IMR-90 (cell line): ENCODE results near the gene SAMD8. TPM values are rescaled to one million over a fixed set of nuclear protein-coding genes. Genes with fewer than 3 reads are reported as not detected.

Experiments
- ATAC-seq: fragments of 200-7000 bp; cut with Tn5 transposase; 2 replicates; pipeline ENCODE4 v1.9.1; 2020; ENCODE audit warnings: low read depth, mild to moderate bottlenecking, moderate library complexity
- Bru-seq: library from RNA; stranded (reverse); fragments of 400-500 nt; gene quantifications from one replicate; lab custom pipeline; 2021; lab: Mats Ljungman, UMichigan
- BruChase-seq, 2 experiments: library from RNA; stranded (reverse); fragments of 400-500 nt; gene quantifications; one replicate each; lab custom pipeline; 2021; lab: Mats Ljungman, UMichigan
- BruUV-seq: library from RNA; stranded (reverse); fragments of 400-500 nt; replicated peaks from 2 replicates; lab custom pipeline; 2021; lab: Mats Ljungman, UMichigan
- CTCF ChIA-PET: fragments of 300-600 bp; formaldehyde crosslinking; extraction: SDS; loops from one replicate; lab custom pipeline; 2021; ENCODE audit warnings: antibody characterized with exemption; lab: Yijun Ruan, JAX
- POLR2A ChIA-PET: fragments of 300-600 bp; sonication (Branson Sonifier 250); formaldehyde crosslinking; loops from one replicate; lab custom pipeline; 2022; ENCODE audit warnings: antibody characterized with exemption; ENCODE audit not compliant: unreplicated experiment; lab: Charles Lee
- DNase-seq: peaks from one replicate; pipeline ENCODE4 v3.0.0; 2013
- H2AFZ ChIP-seq: replicated peaks from 2 replicates; pipeline ENCODE3; 2013; ENCODE audit warnings: low read length, mild to moderate bottlenecking; ENCODE audit not compliant: poor library complexity
- H2AK5ac ChIP-seq: 2 replicates; pipeline ENCODE4 v1.6.1; 2013; ENCODE audit warnings: low read depth, low read length, inconsistent platforms
- H2AK9ac ChIP-seq: replicated peaks from 2 replicates; pipeline ENCODE3; 2013; ENCODE audit warnings: mild to moderate bottlenecking, low read depth, low read length, moderate library complexity; ENCODE audit not compliant: poor library complexity
- H2BK120ac ChIP-seq: 2 replicates; pipeline ENCODE4 v1.6.1; 2013; ENCODE audit warnings: low read depth, low read length, inconsistent platforms
- H2BK15ac ChIP-seq: 3 replicates; pipeline ENCODE4 v1.6.1; 2013; ENCODE audit warnings: low read depth, low read length, inconsistent platforms
- H2BK20ac ChIP-seq: 2 replicates; pipeline ENCODE4 v1.6.1; 2013; ENCODE audit warnings: low read depth, mild to moderate bottlenecking, inconsistent platforms, low read length, moderate library complexity
- H2BK5ac ChIP-seq: 2 replicates; pipeline ENCODE4 v1.6.1; 2013; ENCODE audit warnings: mild to moderate bottlenecking, low read depth, low read length, inconsistent platforms; ENCODE audit not compliant: poor library complexity, severe bottlenecking
- H3K14ac ChIP-seq: replicated peaks from 2 replicates; pipeline ENCODE4 v1.6.1; 2013; ENCODE audit warnings: low read depth, low read length, inconsistent platforms
- H3K18ac ChIP-seq: 2 replicates; pipeline ENCODE4 v1.6.1; 2013; ENCODE audit warnings: low read depth, low read length, control low read depth
- H3K23ac ChIP-seq: 2 replicates; pipeline ENCODE4 v1.6.1; 2013; ENCODE audit warnings: low read depth, low read length, inconsistent platforms
- H3K27ac ChIP-seq: 2 replicates; pipeline ENCODE4 v1.5.1; 2013; ENCODE audit warnings: mild to moderate bottlenecking, control low read depth, low read length; ENCODE audit not compliant: insufficient read depth
- H3K27me3 ChIP-seq: 2 replicates; pipeline ENCODE4 v1.6.1; 2013; ENCODE audit warnings: low read length; ENCODE audit not compliant: control insufficient read depth, insufficient read depth
- H3K36me3 ChIP-seq: 2 replicates; pipeline ENCODE4 v1.6.1; 2013; ENCODE audit warnings: low read length, mixed read lengths; ENCODE audit not compliant: control insufficient read depth, insufficient read depth
- H3K4ac ChIP-seq: 2 replicates; pipeline ENCODE4 v1.6.1; 2013; ENCODE audit warnings: low read depth, low read length, inconsistent platforms
- H3K4me1 ChIP-seq: 2 replicates; pipeline ENCODE4 v1.6.1; 2013; ENCODE audit warnings: low read length, mixed read lengths; ENCODE audit not compliant: control insufficient read depth, insufficient read depth
- H3K4me2 ChIP-seq: 2 replicates; pipeline ENCODE4 v1.6.1; 2013; ENCODE audit warnings: low read depth, mild to moderate bottlenecking, control low read depth, low read length, moderate library complexity
- H3K4me3 ChIP-seq: 2 replicates; pipeline ENCODE4 v1.5.1; 2013; ENCODE audit warnings: low read depth, mild to moderate bottlenecking, control low read depth, low read length, moderate library complexity; ENCODE audit not compliant: insufficient read depth
- H3K56ac ChIP-seq: 2 replicates; pipeline ENCODE4 v1.6.1; 2013; ENCODE audit warnings: low read length, inconsistent platforms; ENCODE audit not compliant: insufficient read depth; ENCODE audit errors: extremely low read depth
- H3K79me1 ChIP-seq, 2 experiments: 2 replicates each; pipeline ENCODE4 v1.6.1; 2013; ENCODE audit warnings: low read length in 2 of 2, inconsistent platforms in 1 of 2, low read depth in 1 of 2
- H3K9ac ChIP-seq: 2 replicates; pipeline ENCODE4 v1.6.1; 2013; ENCODE audit warnings: low read depth, low read length, control low read depth
- H3K9me1 ChIP-seq: 2 replicates; pipeline ENCODE4 v1.6.1; 2013; ENCODE audit warnings: low read length, inconsistent platforms; ENCODE audit not compliant: insufficient read depth
- H3K9me3 ChIP-seq: 2 replicates; pipeline ENCODE4 v1.6.1; 2013; ENCODE audit warnings: low read length; ENCODE audit not compliant: control insufficient read depth, insufficient read depth
- H4K20me1 ChIP-seq: 2 replicates; pipeline ENCODE4 v1.6.1; 2013; ENCODE audit warnings: low read length, inconsistent platforms; ENCODE audit not compliant: insufficient read depth
- H4K5ac ChIP-seq: 2 replicates; pipeline ENCODE4 v1.6.1; 2013; ENCODE audit warnings: mild to moderate bottlenecking, low read depth, low read length, control low read depth
- H4K8ac ChIP-seq, 2 experiments: 2 replicates each; pipeline ENCODE4 v1.6.1; 2013; ENCODE audit warnings: low read depth in 2 of 2, low read length in 2 of 2, control low read depth in 1 of 2, inconsistent platforms in 1 of 2
- H4K91ac ChIP-seq: 2 replicates; pipeline ENCODE4 v1.6.1; 2013; ENCODE audit warnings: low read depth, low read length, inconsistent platforms; ENCODE audit not compliant: insufficient read depth
- MAZ ChIP-seq: IDR thresholded peaks from 2 replicates; pipeline ENCODE4 v1.6.1; 2012; ENCODE audit warnings: low read depth, mild to moderate bottlenecking, low read length, improper control_type of control experiment, moderate library complexity, borderline replicate concordance
- POLR2A ChIP-seq: IDR thresholded peaks from 2 replicates; pipeline ENCODE4 v1.6.1; 2012; ENCODE audit warnings: mild to moderate bottlenecking, low read depth, low read length
- SMC3 ChIP-seq: fragments of 150-350 bp; IDR thresholded peaks from 2 replicates; pipeline ENCODE4 v1.6.1; 2016; ENCODE audit warnings: low read depth, mild to moderate bottlenecking, antibody characterized with exemption, low read length, moderate library complexity
- WGBS, 2 experiments: methylation state at CpG; one replicate each; pipeline versions ENCODE4 v1.1.5 to v1.1.7; 2013; ENCODE audit warnings: missing lambda C conversion rate in 2 of 2; ENCODE audit not compliant: insufficient read length in 1 of 2; ENCODE audit errors: extremely low coverage in 2 of 2; 5-methylcytosine and 5-hydroxymethylcytosine counted together
- dilution Hi-C: fragments of 300-500 bp; cut with HindIII; formaldehyde crosslinking; loops from one replicate; pipeline ENCODE4 v1.14.3; 2018; ENCODE audit warnings: low sequenced_read_pairs; ENCODE audit not compliant: unreplicated experiment
- in situ Hi-C: fragments of 300-500 bp; cut with MboI; formaldehyde crosslinking; loops from 3 replicates; pipeline ENCODE4 v1.14.3; 2019; ENCODE audit warnings: low sequenced_read_pairs, inconsistent platforms, mixed read lengths
- intact Hi-C: fragments of 100-400 bp; cut with micrococcal nuclease; formaldehyde crosslinking; loops from 2 replicates; pipeline ENCODE4 v1.10.0; 2022
- long read RNA-seq: library from polyadenylated mRNA; unstranded; transcript quantifications from one replicate; pipeline ENCODE4 v2.0.0, GENCODE V29; 2021; ENCODE audit not compliant: unreplicated experiment
- polyA plus RNA-seq, 3 experiments: library from polyadenylated mRNA; depleted of rRNA; stranded (reverse); fragments of >200 nt; gene quantifications; 2 replicates each; pipeline ENCODE4 v1.2.3, GENCODE V29; 2012; ENCODE audit warnings: low replicate concordance in 1 of 3
- total RNA-seq: library from RNA; depleted of rRNA; stranded (reverse); fragments of >200 nt; gene quantifications from 2 replicates; pipeline ENCODE4 v1.2.3, GENCODE V29; 2012; rRNA removed
- TF ChIP-seq, protein P1 (sequence below): conservative IDR thresholded peaks from 2 replicates; pipeline ENCODE4 v1.5.1; 2012; ENCODE audit warnings: mild to moderate bottlenecking, low read depth, low read length, improper control_type of control experiment

SAMD8 gene
- total RNA-seq (28.7 and 34.2 TPM in 2 replicates), polyA plus RNA-seq (2012; rRNA removed) (8.6 and 10.1 TPM in 2 replicates), Bru-seq, nascent RNA (percentile 87 among the genes with signal in this experiment), BruChase-seq, experiment 1, labeled RNA remaining after a 6-hour chase (percentile 90 among the genes with signal in this experiment), BruChase-seq, experiment 2, labeled RNA remaining after a 2-hour chase (percentile 91 among the genes with signal in this experiment)
- 3.7 and 5.3 TPM in 2 replicates for polyA plus RNA-seq (2012; cell fraction: cytosol; rRNA removed)
- polyA plus RNA-seq (2012; cell fraction: nucleus; rRNA removed; ENCODE audit: low replicate concordance), result 2.2 and 12.3 TPM in 2 replicates
- long read RNA-seq, transcript SAMD8-202 (6 exons, 1,654 nt), result major isoform, 27 of 48 reads
- long read RNA-seq, partial matches to known transcripts, result 1 of 48 reads
- long read RNA-seq, other reads (novel, unspliced or antisense), result 20 of 48 reads

DNA sequence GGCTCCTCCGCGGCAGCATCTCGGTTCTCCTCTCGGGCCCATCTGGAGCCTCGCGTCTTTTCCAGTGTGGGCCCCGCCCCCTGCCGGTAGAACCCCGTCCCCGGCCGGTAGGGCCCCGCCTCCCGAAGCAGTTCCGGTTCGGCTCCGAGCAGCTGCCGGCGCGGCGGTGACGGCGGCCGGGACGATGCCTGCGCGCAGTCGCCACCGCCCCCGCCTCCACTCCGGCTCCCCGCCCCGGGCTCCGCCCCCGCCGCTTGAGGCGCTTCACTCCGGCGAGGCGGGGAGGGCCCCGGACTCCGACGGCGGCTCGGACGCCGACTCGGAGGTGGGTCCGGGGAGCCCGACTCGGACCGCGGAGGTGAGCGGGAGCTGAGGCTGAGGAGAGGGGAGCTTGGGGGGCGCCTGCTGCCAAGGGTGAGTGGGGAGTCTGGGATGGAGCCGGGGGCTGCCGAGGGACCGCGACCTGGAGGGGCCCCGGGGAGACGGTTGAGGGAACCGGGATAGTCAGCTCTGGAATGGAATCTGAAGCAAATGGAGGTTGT lies at the start of gene SAMD8:
TSS of gene SAMD8 (plus strand) at position 292 of the 542 bp plus-strand sequence. CDS start 38,873 bp downstream, outside the sequence.
- POLR2A ChIA-PET, result interaction anchor here (1.0 kb wide), 1 partner anchor 100 kb away, joined by 5 read pairs; no protein-coding TSS in a partner anchor
- peak within 1 kb of the TSS; percentile 89 for H2BK5ac ChIP-seq
- CTCF ChIA-PET, result interaction anchor here (0.7 to 1.3 kb wide), 2 partner anchors 120 to 255 kb away, joined by 3 to 4 read pairs; no protein-coding TSS in a partner anchor
- peaks cover 33% of the 10 kb centered on the region for H4K20me1 ChIP-seq
- H3K18ac ChIP-seq, result peak within 1 kb of the TSS; percentile 88
- peak within 1 kb of the TSS; percentile 98 for H2AFZ ChIP-seq
- H3K56ac ChIP-seq, result peak within 1 kb of the TSS; percentile 83
- H3K14ac ChIP-seq, result peak within 1 kb of the TSS; percentile 78
- H2AK9ac ChIP-seq, result peak within 1 kb of the TSS; percentile 98
- dilution Hi-C loops (no loop called here), in situ Hi-C loops (loop anchor here (5.0 kb wide), 1 partner anchor 121 kb away; no protein-coding TSS in a partner anchor), intact Hi-C loops (loop anchor here (5.0 kb wide), 3 partner anchors 71 to 286 kb away; partner anchors contain the start of gene VDAC2)
- H2BK15ac ChIP-seq, result peak within 1 kb of the TSS; percentile 70; the same call in 2 of the 3 replicates
- peak within 1 kb of the TSS; percentile 84 for H2AK5ac ChIP-seq
- H3K9me3 ChIP-seq, result no peaks in the 10 kb centered on the region
- ATAC-seq, result peak; percentile 91
- peak within 1 kb of the TSS; percentile 96 for H3K4me2 ChIP-seq
- H3K23ac ChIP-seq, result peak within 1 kb of the TSS; percentile 99
- H3K4me1 ChIP-seq, result peaks cover 2% of the 10 kb centered on the region; the same call in 1 of the 2 replicates
- H3K4me3 ChIP-seq, result peak within 1 kb of the TSS; percentile 98
- peak; percentile 95 for DNase-seq
- no TSS peak for BruUV-seq
- no peaks in the 10 kb centered on the region for H3K36me3 ChIP-seq
- H3K9me1 ChIP-seq, result peaks cover 13% of the 10 kb centered on the region
- peak within 1 kb of the TSS; percentile 97 for H3K9ac ChIP-seq
- peaks cover 4 to 36% of the 10 kb centered on the region in 2 experiments; a peak in 3 of 4 replicates for H3K79me1 ChIP-seq
- TF ChIP-seq MAZ (peak; percentile 88; the same call in 1 of the 2 replicates), SMC3 (peak; percentile 12; the same call in 1 of the 2 replicates), POLR2A (peak; percentile 90)
- TF ChIP-seq, protein P1, sequence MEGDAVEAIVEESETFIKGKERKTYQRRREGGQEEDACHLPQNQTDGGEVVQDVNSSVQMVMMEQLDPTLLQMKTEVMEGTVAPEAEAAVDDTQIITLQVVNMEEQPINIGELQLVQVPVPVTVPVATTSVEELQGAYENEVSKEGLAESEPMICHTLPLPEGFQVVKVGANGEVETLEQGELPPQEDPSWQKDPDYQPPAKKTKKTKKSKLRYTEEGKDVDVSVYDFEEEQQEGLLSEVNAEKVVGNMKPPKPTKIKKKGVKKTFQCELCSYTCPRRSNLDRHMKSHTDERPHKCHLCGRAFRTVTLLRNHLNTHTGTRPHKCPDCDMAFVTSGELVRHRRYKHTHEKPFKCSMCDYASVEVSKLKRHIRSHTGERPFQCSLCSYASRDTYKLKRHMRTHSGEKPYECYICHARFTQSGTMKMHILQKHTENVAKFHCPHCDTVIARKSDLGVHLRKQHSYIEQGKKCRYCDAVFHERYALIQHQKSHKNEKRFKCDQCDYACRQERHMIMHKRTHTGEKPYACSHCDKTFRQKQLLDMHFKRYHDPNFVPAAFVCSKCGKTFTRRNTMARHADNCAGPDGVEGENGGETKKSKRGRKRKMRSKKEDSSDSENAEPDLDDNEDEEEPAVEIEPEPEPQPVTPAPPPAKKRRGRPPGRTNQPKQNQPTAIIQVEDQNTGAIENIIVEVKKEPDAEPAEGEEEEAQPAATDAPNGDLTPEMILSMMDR, result no peak
- peak within 1 kb of the TSS; percentile 96 for H3K27ac ChIP-seq
- no peak within 1 kb of the TSS for H2BK20ac ChIP-seq
- peak within 1 kb of the TSS; percentile 91 for H3K4ac ChIP-seq
- H3K27me3 ChIP-seq, result no peaks in the 10 kb centered on the region
- H2BK120ac ChIP-seq, result peak within 1 kb of the TSS; percentile 36; the same call in 1 of the 2 replicates
- peak within 1 kb of the TSS; percentile 97 to 98 for H4K8ac ChIP-seq
- H4K5ac ChIP-seq, result peak within 1 kb of the TSS; percentile 85
- 0% methylated on average over 13 of the region's 61 CpGs; no CpG with 5 or more reads in 1 of the 2 experiments for WGBS, 2 experiments
- H4K91ac ChIP-seq, result peak within 1 kb of the TSS; percentile 90
